ENCODE results near the gene AKAP6. TPM values are rescaled to one million over a fixed set of nuclear protein-coding genes. Genes with fewer than 3 reads are reported as not detected.
"Not testable (repeated sequence)": the region's sequence is repeated elsewhere in the genome, so short reads cannot be mapped to it uniquely, and the experiment has no call there.

The AKAP6 gene
- total RNA-seq, 2 experiments from 2014 or later: 0.13 to 0.72 TPM

- CTCF ChIA-PET (ENCODE audit: unreplicated experiment): no interaction called here
- no peak for DNase-seq (ENCODE audit: low spot score)
- Histone ChIP-seq H3K9me3 (ENCODE audit: low read length) (no peaks in the 10 kb centered on the region), H3K4me2 (ENCODE audit: low read length) (no peak overlapping the region), H2AFZ (ENCODE audit: low read length) (no peak overlapping the region), H3K27ac (ENCODE audit: low read depth, low read length, poor library complexity, severe bottlenecking) (no peak overlapping the region), H3K79me2 (ENCODE audit: insufficient read depth, low read depth, low read length) (no peaks in the 10 kb centered on the region), H3K36me3 (ENCODE audit: insufficient read depth, low read length) (no peaks in the 10 kb centered on the region), H3K4me1 (ENCODE audit: insufficient read depth, low read length, poor library complexity, severe bottlenecking) (no peaks in the 10 kb centered on the region), H3K9me2 (ENCODE audit: insufficient read depth, low read length) (no peaks in the 10 kb centered on the region), H4K20me1 (ENCODE audit: insufficient read depth, low read length) (no peaks in the 10 kb centered on the region), H3K4me3 (ENCODE audit: low read depth, low read length, poor library complexity, severe bottlenecking) (no peak overlapping the region)
- POLR2A ChIA-PET: no interaction called here
- intact Hi-C loops (cut with micrococcal nuclease; ENCODE audit: unreplicated experiment): no loop called here
- BruUV-seq (replicated peaks): no TSS peak
- no peak for TF ChIP-seq CTCF (conservative IDR thresholded peaks at IDR 0.05; ENCODE audit: low read length)
- TF ChIP-seq EZH2phosphoT487 (IDR thresholded peaks at IDR 0.05; ENCODE audit: borderline replicate concordance, low read depth, low read length): no peak
Measured at GRCh38 chr14:32785585-32785984, 456.5 kb downstream of the AKAP6 start.

GRCh38 chr14:32786886-32787285 is 457.8 kb downstream of the AKAP6 start:
- H3K27ac ChIP-seq (ENCODE audit: low read depth, low read length, poor library complexity, severe bottlenecking): no peak overlapping the region
- H3K4me3 ChIP-seq (ENCODE audit: low read depth, low read length, poor library complexity, severe bottlenecking): no peak overlapping the region
- no peaks in the 10 kb centered on the region for H3K9me2 ChIP-seq (ENCODE audit: insufficient read depth, low read length)
- no peaks in the 10 kb centered on the region for H3K4me1 ChIP-seq (ENCODE audit: insufficient read depth, low read length, poor library complexity, severe bottlenecking)
- no peaks in the 10 kb centered on the region for H3K9me3 ChIP-seq (ENCODE audit: low read length)
- no peak overlapping the region for H3K4me2 ChIP-seq (ENCODE audit: low read length)
- H3K36me3 ChIP-seq (ENCODE audit: insufficient read depth, low read length): no peaks in the 10 kb centered on the region
- ChIA-PET POLR2A (interaction anchor here (1.1 kb wide), 1 partner anchor 8 kb away, joined by 3 read pairs; no protein-coding TSS in a partner anchor), CTCF (ENCODE audit: unreplicated experiment) (no interaction called here)
- H2AFZ ChIP-seq (ENCODE audit: low read length): no peak overlapping the region
- intact Hi-C loops (cut with micrococcal nuclease; ENCODE audit: unreplicated experiment): no loop called here
- TF ChIP-seq CTCF (conservative IDR thresholded peaks at IDR 0.05; ENCODE audit: low read length): no peak
- TF ChIP-seq EZH2phosphoT487 (IDR thresholded peaks at IDR 0.05; ENCODE audit: borderline replicate concordance, low read depth, low read length): no peak
- BruUV-seq (replicated peaks): no TSS peak
- no peak for DNase-seq (ENCODE audit: low spot score)
- H3K79me2 ChIP-seq (ENCODE audit: insufficient read depth, low read depth, low read length): no peaks in the 10 kb centered on the region
- H4K20me1 ChIP-seq (ENCODE audit: insufficient read depth, low read length): no peaks in the 10 kb centered on the region

GRCh38 chr14:32793033-32793432 is 463.9 kb downstream of the AKAP6 start:
- H4K20me1 ChIP-seq (ENCODE audit: insufficient read depth, low read length); H3K79me2 ChIP-seq (ENCODE audit: insufficient read depth, low read depth, low read length); BruUV-seq (replicated peaks); H3K4me3 ChIP-seq (ENCODE audit: low read depth, low read length, poor library complexity, severe bottlenecking); H2AFZ ChIP-seq (ENCODE audit: low read length); DNase-seq (ENCODE audit: low spot score); CTCF ChIA-PET (ENCODE audit: unreplicated experiment); H3K27ac ChIP-seq (ENCODE audit: low read depth, low read length, poor library complexity, severe bottlenecking); H3K9me3 ChIP-seq (ENCODE audit: low read length); H3K9me2 ChIP-seq (ENCODE audit: insufficient read depth, low read length); H3K4me2 ChIP-seq (ENCODE audit: low read length); intact Hi-C loops (cut with micrococcal nuclease; ENCODE audit: unreplicated experiment); H3K36me3 ChIP-seq (ENCODE audit: insufficient read depth, low read length); H3K4me1 ChIP-seq (ENCODE audit: insufficient read depth, low read length, poor library complexity, severe bottlenecking): not testable (repeated sequence)
- POLR2A ChIA-PET: interaction anchor here (0.6 kb wide), 1 partner anchor 14 kb away, joined by 4 read pairs; no protein-coding TSS in a partner anchor

Data from OCI-LY7 (cell line).